Measurements from ENCODE around the gene TEX26.

GRCh38 chr13:30997697-30998096 lies 65.2 kb downstream of the TEX26 start:
- TF ChIP-seq ZNF274 (IDR thresholded peaks at IDR 0.05; ENCODE audit: low read length) (no peak), ZNF274 (tag by site-specific recombination; IDR thresholded peaks at IDR 0.05; ENCODE audit: borderline replicate concordance) (no peak), ZNF560 (tag by site-specific recombination; IDR thresholded peaks at IDR 0.05; ENCODE audit: borderline replicate concordance) (no peak), ZNF19 (tag by site-specific recombination; IDR thresholded peaks at IDR 0.05; ENCODE audit: low read depth) (no peak), ELK4 (IDR thresholded peaks at IDR 0.05; ENCODE audit: borderline replicate concordance, low read depth, low read length) (no peak), CTCF (tag by site-specific recombination; IDR thresholded peaks at IDR 0.05) (no peak), OSR2 (tag by site-specific recombination; IDR thresholded peaks at IDR 0.05) (no peak), BCL11A (tag by site-specific recombination; IDR thresholded peaks at IDR 0.05; ENCODE audit: low read depth) (no peak), ZNF391 (tag by site-specific recombination; IDR thresholded peaks at IDR 0.05; ENCODE audit: borderline replicate concordance, low read depth) (no peak), ATF2 (tag by site-specific recombination; IDR thresholded peaks at IDR 0.05; ENCODE audit: low read depth) (no peak)
